CD14-positive monocyte (primary cell): ENCODE data around the gene NADK. TPM values are rescaled to one million over a fixed set of nuclear protein-coding genes. Genes with fewer than 3 reads are reported as not detected.
A peak's percentile ranks its signal among the peaks of the same experiment; 100 is the strongest.

Experiments
- DNase-seq, 3 donors: peaks; one replicate each; pipeline ENCODE4 v3.0.0-alpha.2; 2011 to 2022
- H2AFZ ChIP-seq: 2 replicates; pipeline ENCODE4 v1.6.0; 2012; ENCODE audit warnings: mild to moderate bottlenecking, low read depth, low read length, inconsistent platforms; ENCODE audit not compliant: insufficient read depth, poor library complexity, severe bottlenecking
- H3K27ac ChIP-seq, 2 donors: 1 replicate in 1 of 2; 2 replicates in 1 of 2; pipeline ENCODE4 v1.5.1; 2012 to 2013; ENCODE audit warnings: low read length in 2 of 2, control low read depth in 1 of 2, inconsistent platforms in 1 of 2, low read depth in 1 of 2, mild to moderate bottlenecking in 1 of 2
- H3K27me3 ChIP-seq, 2 donors: one replicate each; pipeline versions ENCODE4 v1.6.0 to v1.6.1; 2011 to 2013; ENCODE audit warnings: low read length in 2 of 2; ENCODE audit not compliant: control insufficient read depth in 2 of 2, insufficient read depth in 2 of 2
- H3K36me3 ChIP-seq, 2 donors: replicated peaks in 1 of 2; 1 replicate in 1 of 2; 2 replicates in 1 of 2; pipeline versions ENCODE4 v1.5.1 to v1.6.1; 2012 to 2013; ENCODE audit warnings: low read length in 2 of 2, control low read depth in 1 of 2, inconsistent platforms in 1 of 2, mild to moderate bottlenecking in 1 of 2; ENCODE audit not compliant: insufficient read depth in 2 of 2, control insufficient read depth in 1 of 2
- H3K4me1 ChIP-seq, 2 donors: 1 replicate in 1 of 2; 2 replicates in 1 of 2; pipeline versions ENCODE4 v1.5.1 to v1.6.1; 2012 to 2013; ENCODE audit warnings: low read length in 2 of 2, control low read depth in 1 of 2, inconsistent platforms in 1 of 2, mild to moderate bottlenecking in 1 of 2, moderate library complexity in 1 of 2; ENCODE audit not compliant: insufficient read depth in 2 of 2, control insufficient read depth in 1 of 2
- H3K4me2 ChIP-seq: replicated peaks from 2 replicates; pipeline ENCODE3; 2012; ENCODE audit warnings: low read length, moderate library complexity, mild to moderate bottlenecking; ENCODE audit not compliant: poor library complexity, severe bottlenecking; ENCODE audit errors: extremely low read depth
- H3K4me3 ChIP-seq, 3 experiments: fragments of 200-600 bp in 1 of 3; sonication (generic) in 1 of 3; replicated peaks in 1 of 3; 1 replicate in 2 of 3; 2 replicates in 1 of 3; pipeline ENCODE4 v1.5.1; 2011 to 2013; ENCODE audit warnings: low read length in 3 of 3, mild to moderate bottlenecking in 3 of 3, control low read depth in 2 of 3, low read depth in 2 of 3, inconsistent platforms in 1 of 3, moderate library complexity in 1 of 3
- H3K79me2 ChIP-seq: 2 replicates; pipeline ENCODE4 v1.6.0; 2012; ENCODE audit warnings: mild to moderate bottlenecking, control low read depth, inconsistent platforms, low read length, moderate library complexity; ENCODE audit not compliant: insufficient read depth
- H3K9ac ChIP-seq: 2 replicates; pipeline ENCODE4 v1.6.0; 2017; ENCODE audit warnings: low read length, mild to moderate bottlenecking; ENCODE audit not compliant: insufficient read depth, poor library complexity, severe bottlenecking
- H3K9me3 ChIP-seq, 2 donors: replicated peaks in 1 of 2; 1 replicate in 1 of 2; 2 replicates in 1 of 2; pipeline versions ENCODE4 v1.5.1 to v1.6.1; 2012 to 2013; ENCODE audit warnings: low read length in 2 of 2, control low read depth in 1 of 2; ENCODE audit not compliant: control insufficient read depth in 1 of 2, insufficient read depth in 1 of 2
- H4K20me1 ChIP-seq: 2 replicates; pipeline ENCODE4 v1.6.0; 2012; ENCODE audit warnings: mild to moderate bottlenecking, low read length, control low read depth, moderate library complexity; ENCODE audit not compliant: insufficient read depth
- H3K27ac Mint-ChIP-seq, 7 donors: one replicate each; pipeline ENCODE4 v1.8.0; 2020; ENCODE audit warnings: mild to moderate bottlenecking in 7 of 7, mixed read lengths in 7 of 7, moderate library complexity in 6 of 7, inconsistent platforms in 2 of 7
- H3K27me3 Mint-ChIP-seq, 3 donors: one replicate each; pipeline ENCODE4 v1.8.0; 2021 to 2022; ENCODE audit warnings: low read depth in 3 of 3, mild to moderate bottlenecking in 3 of 3, mixed read lengths in 3 of 3, moderate library complexity in 3 of 3, inconsistent platforms in 1 of 3
- H3K36me3 Mint-ChIP-seq, 2 donors: one replicate each; pipeline ENCODE4 v1.8.0; 2020; ENCODE audit warnings: mixed read lengths in 2 of 2, inconsistent platforms in 1 of 2, mild to moderate bottlenecking in 1 of 2
- H3K4me1 Mint-ChIP-seq: one replicate; pipeline ENCODE4 v1.8.0; 2020; ENCODE audit warnings: mild to moderate bottlenecking, mixed read lengths
- H3K4me3 Mint-ChIP-seq, 2 donors: one replicate each; pipeline ENCODE4 v1.8.0; 2020; ENCODE audit warnings: mild to moderate bottlenecking in 2 of 2, mixed read lengths in 2 of 2, moderate library complexity in 1 of 2
- H3K9me3 Mint-ChIP-seq, 7 donors: one replicate each; pipeline ENCODE4 v1.8.0; 2020 to 2022; ENCODE audit warnings: mixed read lengths in 7 of 7, mild to moderate bottlenecking in 6 of 7, moderate library complexity in 6 of 7, inconsistent platforms in 2 of 7
- WGBS: methylation state at CpG from one replicate; pipeline ENCODE4 v1.1.5; 2013; ENCODE audit warnings: missing lambda C conversion rate; ENCODE audit not compliant: insufficient coverage; 5-methylcytosine and 5-hydroxymethylcytosine counted together
- intact Hi-C, 2 donors: fragments of 100-400 bp; cut with micrococcal nuclease; formaldehyde crosslinking; loops; one replicate each; pipeline versions ENCODE4 v1.15.0 to v1.15.1; 2023
- polyA plus RNA-seq, 3 donors: library from polyadenylated mRNA; depleted of rRNA in 1 of 3; unstranded in 2 of 3; stranded (reverse) in 1 of 3; fragments of 300-500 nt in 2 of 3; fragments of >200 nt in 1 of 3; fragmentation: Illumina TruSeq in 2 of 3; gene quantifications; 1 replicate in 2 of 3; 2 replicates in 1 of 3; pipeline ENCODE4 v1.2.3, GENCODE V29; 2012 to 2021
- TF ChIP-seq, protein P1 (sequence below): fragments of 200-600 bp; IDR thresholded peaks from one replicate; pipeline ENCODE4 v1.8.0; 2022; ENCODE audit warnings: antibody characterized with exemption, mild to moderate bottlenecking

The NADK gene
- polyA plus RNA-seq, 3 donors, result 175 to 425 (median 235) TPM

DNA sequence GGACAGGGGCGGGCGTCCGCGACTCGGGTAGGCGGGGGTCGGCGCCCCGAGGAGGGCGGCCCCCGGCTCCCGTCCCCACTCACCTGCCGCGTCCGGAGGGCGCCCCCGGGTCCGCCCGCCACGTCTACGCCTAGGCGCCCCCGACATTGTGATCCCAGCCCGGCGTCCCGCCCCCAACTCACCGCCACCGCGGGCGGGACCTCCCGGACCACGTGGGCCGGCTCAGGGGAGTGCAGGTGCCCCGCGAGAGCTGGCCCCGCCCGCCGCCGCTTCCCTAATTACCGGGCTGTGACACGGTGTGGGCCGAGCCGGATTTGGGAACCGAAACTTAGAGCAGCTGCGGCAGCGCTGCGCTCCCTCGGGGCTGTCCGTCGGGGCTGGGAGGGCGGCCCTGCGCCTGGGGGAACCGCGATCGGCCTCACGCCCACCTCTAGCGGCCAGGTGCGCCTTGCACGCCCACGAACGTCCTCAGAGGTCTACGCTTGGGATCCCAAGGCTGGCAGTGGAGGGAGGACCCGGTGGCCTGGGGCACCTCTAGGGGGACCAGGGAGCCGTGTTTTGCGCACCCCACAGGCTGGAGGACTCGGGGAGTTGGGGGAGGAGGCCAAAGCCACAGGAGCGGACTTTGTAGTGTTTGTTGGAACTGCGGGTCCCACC, 521 bp upstream of the NADK start:
- peaks cover 0 to 2% (median 0%) of the 10 kb centered on the region in 7 donors for H3K9me3 Mint-ChIP-seq
- H3K27me3 Mint-ChIP-seq, result peaks cover 0 to 7% (median 0%) of the 10 kb centered on the region in 3 donors
- H3K27ac Mint-ChIP-seq, result peak overlapping the region; percentile 99 to 100 (median 100)
- intact Hi-C loops, result loop anchor here in 1 of 2 donors (2.0 to 5.0 kb wide), 2 partner anchors 14 to 114 kb away; partner anchors contain the start of gene GNB1
- H3K4me3 Mint-ChIP-seq, result peak overlapping the region; percentile 97 to 99
- TF ChIP-seq, protein P1, sequence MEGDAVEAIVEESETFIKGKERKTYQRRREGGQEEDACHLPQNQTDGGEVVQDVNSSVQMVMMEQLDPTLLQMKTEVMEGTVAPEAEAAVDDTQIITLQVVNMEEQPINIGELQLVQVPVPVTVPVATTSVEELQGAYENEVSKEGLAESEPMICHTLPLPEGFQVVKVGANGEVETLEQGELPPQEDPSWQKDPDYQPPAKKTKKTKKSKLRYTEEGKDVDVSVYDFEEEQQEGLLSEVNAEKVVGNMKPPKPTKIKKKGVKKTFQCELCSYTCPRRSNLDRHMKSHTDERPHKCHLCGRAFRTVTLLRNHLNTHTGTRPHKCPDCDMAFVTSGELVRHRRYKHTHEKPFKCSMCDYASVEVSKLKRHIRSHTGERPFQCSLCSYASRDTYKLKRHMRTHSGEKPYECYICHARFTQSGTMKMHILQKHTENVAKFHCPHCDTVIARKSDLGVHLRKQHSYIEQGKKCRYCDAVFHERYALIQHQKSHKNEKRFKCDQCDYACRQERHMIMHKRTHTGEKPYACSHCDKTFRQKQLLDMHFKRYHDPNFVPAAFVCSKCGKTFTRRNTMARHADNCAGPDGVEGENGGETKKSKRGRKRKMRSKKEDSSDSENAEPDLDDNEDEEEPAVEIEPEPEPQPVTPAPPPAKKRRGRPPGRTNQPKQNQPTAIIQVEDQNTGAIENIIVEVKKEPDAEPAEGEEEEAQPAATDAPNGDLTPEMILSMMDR, result peak; percentile 41
- Histone ChIP-seq H3K9me3 (no peaks in the 10 kb centered on the region), H3K4me3 (peak overlapping the region; percentile 82 to 99 (median 94)), H3K79me2 (peaks cover 93% of the 10 kb centered on the region), H3K36me3 (peaks cover 0 to 8% of the 10 kb centered on the region in 2 donors), H4K20me1 (peaks cover 74% of the 10 kb centered on the region), H3K9ac (peak overlapping the region; percentile 90), H3K4me2 (peak overlapping the region; percentile 92), H2AFZ (no peak overlapping the region), H3K27me3 (no peaks in the 10 kb centered on the region), H3K4me1 (peaks cover 71 to 83% of the 10 kb centered on the region in 2 donors), H3K27ac (peak overlapping the region; percentile 90 to 96)
- H3K36me3 Mint-ChIP-seq, result peaks cover 12 to 39% of the 10 kb centered on the region in 2 donors
- WGBS, result under 1% methylated on average over 67 of the region's 68 CpGs
- peaks cover 69% of the 10 kb centered on the region for H3K4me1 Mint-ChIP-seq
- peak; percentile 90 to 91 (median 91) for DNase-seq

DNA sequence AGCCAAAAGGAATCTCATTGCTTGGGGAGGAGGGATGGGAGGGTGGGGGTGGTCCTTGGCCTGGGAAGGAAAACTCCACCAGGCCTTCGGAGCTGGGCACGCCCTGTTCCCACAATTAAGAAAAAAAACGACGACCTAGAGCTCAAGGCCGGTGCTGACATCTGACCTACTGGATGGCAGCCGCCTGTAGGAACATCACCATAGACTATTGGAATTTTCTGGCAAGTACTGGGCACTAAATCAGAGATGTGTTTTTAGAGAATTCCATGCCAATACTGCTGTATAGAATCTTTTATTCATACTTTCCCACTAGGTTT, 729 bp downstream of the NADK start:
- peaks cover 94% of the 10 kb centered on the region for H3K79me2 ChIP-seq

More for the DNA sequence above, 729 bp downstream of the NADK start:
- Histone ChIP-seq H3K9ac (peak overlapping the region; percentile 90), H3K9me3 (no peaks in the 10 kb centered on the region), H3K36me3 (peaks cover 1 to 15% of the 10 kb centered on the region in 2 donors), H3K4me3 (peak overlapping the region; percentile 54 to 99 (median 69)), H2AFZ (no peak overlapping the region), H3K4me2 (peak overlapping the region; percentile 92), H3K27me3 (no peaks in the 10 kb centered on the region), H3K4me1 (peaks cover 59 to 70% of the 10 kb centered on the region in 2 donors), H4K20me1 (peaks cover 74% of the 10 kb centered on the region), H3K27ac (peak overlapping the region in 1 of 2 donors; percentile 77)
- TF ChIP-seq, protein P1, result no peak
- H3K27ac Mint-ChIP-seq, result peak overlapping the region; percentile 72 to 92 (median 84)
- peaks cover 0 to 2% (median 0%) of the 10 kb centered on the region in 7 donors for H3K9me3 Mint-ChIP-seq
- H3K36me3 Mint-ChIP-seq, result peaks cover 17 to 45% of the 10 kb centered on the region in 2 donors
- WGBS, result no CpG with 5 or more reads among the region's 6 CpGs
- peak overlapping the region; percentile 78 to 88 for H3K4me3 Mint-ChIP-seq
- H3K27me3 Mint-ChIP-seq, result peaks cover 0 to 7% (median 0%) of the 10 kb centered on the region in 3 donors
- intact Hi-C loops, result loop anchor here in 1 of 2 donors (5.0 kb wide), 1 partner anchor 115 kb away; the partner anchor contains the start of gene GNB1
- H3K4me1 Mint-ChIP-seq, result peaks cover 63% of the 10 kb centered on the region
- DNase-seq, result no peak
